CD4-positive, alpha-beta T cell treated with Interleukin-17A for 1 hour (primary cell): Measurements from ENCODE around the gene FUT8.
A peak's percentile ranks its signal among the peaks of the same experiment; 100 is the strongest.

Experiments
- DNase-seq: peaks from one replicate; pipeline ENCODE4 v3.0.0-alpha.2; 2020

Gene FUT8

GRCh38 chr14:65560340-65561027 lies 148.0 kb downstream of the FUT8 start:
- DNase-seq, result no peak

- DNase-seq, result no peak
Measured at GRCh38 chr14:65564370-65564769, 151.8 kb downstream of the FUT8 start.

- DNase-seq, result no peak
Measured at GRCh38 chr14:65565948-65566347, 153.4 kb downstream of the FUT8 start.

- DNase-seq, result peak; percentile 6
Measured at GRCh38 chr14:65566820-65567522, 154.4 kb downstream of the FUT8 start.

GRCh38 chr14:65574611-65575010 lies 162.1 kb downstream of the FUT8 start:
- no peak for DNase-seq

- no peak for DNase-seq
Measured at GRCh38 chr14:65575389-65575788, 162.9 kb downstream of the FUT8 start.

- no peak for DNase-seq
Measured at GRCh38 chr14:65580973-65581372, 168.4 kb downstream of the FUT8 start.

GRCh38 chr14:65581378-65581777 lies 168.8 kb downstream of the FUT8 start:
- DNase-seq, result no peak

GRCh38 chr14:65581799-65582198 lies 169.3 kb downstream of the FUT8 start:
- no peak for DNase-seq

- no peak for DNase-seq
Measured at GRCh38 chr14:65585216-65585615, 172.7 kb downstream of the FUT8 start.

GRCh38 chr14:65588426-65589140 lies 176.1 kb downstream of the FUT8 start:
- DNase-seq, result no peak

GRCh38 chr14:65594153-65594881 lies 181.8 kb downstream of the FUT8 start:
- no peak for DNase-seq

GRCh38 chr14:65594882-65595237 lies 182.3 kb downstream of the FUT8 start:
- no peak for DNase-seq

- no peak for DNase-seq
Measured at GRCh38 chr14:65599375-65599774, 186.8 kb downstream of the FUT8 start.

GRCh38 chr14:65600742-65601141 lies 188.2 kb downstream of the FUT8 start:
- DNase-seq, result no peak

- DNase-seq, result no peak
Measured at GRCh38 chr14:65604535-65604934, 192.0 kb downstream of the FUT8 start.

- no peak for DNase-seq
Measured at GRCh38 chr14:65604936-65605335, 192.4 kb downstream of the FUT8 start.

- no peak for DNase-seq
Measured at GRCh38 chr14:65606460-65606859, 193.9 kb downstream of the FUT8 start.

- no peak for DNase-seq
Measured at GRCh38 chr14:65613131-65613650, 200.7 kb downstream of the FUT8 start.

GRCh38 chr14:65618996-65619395 lies 206.5 kb downstream of the FUT8 start:
- no peak for DNase-seq

- no peak for DNase-seq
Measured at GRCh38 chr14:65620195-65620594, 207.7 kb downstream of the FUT8 start.

GRCh38 chr14:65622703-65623102 lies 210.2 kb downstream of the FUT8 start:
- no peak for DNase-seq

GRCh38 chr14:65623759-65624158 lies 211.2 kb downstream of the FUT8 start:
- DNase-seq, result no peak
